ENCODE results near the gene FOXO3B. TPM values are rescaled to one million over a fixed set of nuclear protein-coding genes. Genes with fewer than 3 reads are reported as not detected.
"Not testable (repeated sequence)": the region's sequence is repeated elsewhere in the genome, so short reads cannot be mapped to it uniquely, and the experiment has no call there.

FOXO3B gene
- 1 to 10 TPM in 1 of 3 donors, under 1 TPM in 2; 0.70 to 1.3 (median 0.86) TPM for polyA plus RNA-seq

GRCh38 chr17:18681767-18682571, at the start of gene FOXO3B:
TSS of gene FOXO3B (minus strand) at chr17:18682314. CDS start at chr17:18681651, 663 bp downstream.
- H3K27ac ChIP-seq (ENCODE audit: low read depth, low read length) = not testable (repeated sequence)
- WGBS, 3 donors = 0 to 1% (median 0%) methylated on average over 28 to 52 of the region's 58 CpGs

GRCh38 chr17:18723509-18723908, 41.4 kb upstream of the FOXO3B start:
- WGBS, 3 donors = 78 to 94% (median 92%) methylated on average over 1 of the region's 1 CpG
- H3K27ac ChIP-seq (ENCODE audit: low read depth, low read length) = not testable (repeated sequence)

GRCh38 chr17:18722612-18723011, 40.5 kb upstream of the FOXO3B start:
- 76 to 91% (median 81%) methylated on average over 5 of the region's 5 CpGs for WGBS, 3 donors
- not testable (repeated sequence) for H3K27ac ChIP-seq (ENCODE audit: low read depth, low read length)

- not testable (repeated sequence) for H3K27ac ChIP-seq (ENCODE audit: low read depth, low read length)
- WGBS, 3 donors = 70 to 93% (median 87%) methylated on average over 1 to 3 of the region's 12 CpGs
These were observed 39.8 kb upstream of the FOXO3B start for GRCh38 chr17:18721775-18722547.

- not testable (repeated sequence) for H3K27ac ChIP-seq (ENCODE audit: low read depth, low read length)
- 64 to 84% (median 83%) methylated on average over 9 to 12 of the region's 12 CpGs for WGBS, 3 donors
These were observed 37.5 kb upstream of the FOXO3B start for GRCh38 chr17:18719428-18720110.

GRCh38 chr17:18718643-18719427, 36.7 kb upstream of the FOXO3B start:
- not testable (repeated sequence) for H3K27ac ChIP-seq (ENCODE audit: low read depth, low read length)
- 51 to 64% (median 62%) methylated on average over 8 of the region's 9 CpGs for WGBS, 3 donors

- 11 to 18% (median 12%) methylated on average over 7 of the region's 7 CpGs for WGBS, 3 donors
- H3K27ac ChIP-seq (ENCODE audit: low read depth, low read length) = not testable (repeated sequence)
These were observed 30.4 kb upstream of the FOXO3B start for GRCh38 chr17:18712354-18712999.

GRCh38 chr17:18708215-18708614, 26.1 kb upstream of the FOXO3B start:
- H3K27ac ChIP-seq (ENCODE audit: low read depth, low read length) = not testable (repeated sequence)
- WGBS, 3 donors = 81 to 94% (median 90%) methylated on average over 3 of the region's 3 CpGs

GRCh38 chr17:18705955-18706354, 23.8 kb upstream of the FOXO3B start:
- WGBS, 3 donors = 89 to 96% (median 92%) methylated on average over 3 of the region's 3 CpGs
- not testable (repeated sequence) for H3K27ac ChIP-seq (ENCODE audit: low read depth, low read length)

- 55 to 56% (median 56%) methylated on average over 8 of the region's 8 CpGs for WGBS, 3 donors
- H3K27ac ChIP-seq (ENCODE audit: low read depth, low read length) = not testable (repeated sequence)
These were observed 16.5 kb upstream of the FOXO3B start for GRCh38 chr17:18698473-18699103.

GRCh38 chr17:18695143-18695542, 13.0 kb upstream of the FOXO3B start:
- 58 to 74% (median 66%) methylated on average over 2 of the region's 2 CpGs for WGBS, 3 donors
- H3K27ac ChIP-seq (ENCODE audit: low read depth, low read length) = not testable (repeated sequence)

GRCh38 chr17:18682668-18683067, 554 bp upstream of the FOXO3B start:
- H3K27ac ChIP-seq (ENCODE audit: low read depth, low read length) = not testable (repeated sequence)
- 1 to 2% (median 1%) methylated on average over 2 to 3 of the region's 3 CpGs for WGBS, 3 donors

- 95 to 100% (median 98%) methylated on average over 12 to 29 of the region's 29 CpGs for WGBS, 3 donors
These were observed 4.7 kb downstream of the FOXO3B start for GRCh38 chr17:18677381-18677780.

GRCh38 chr17:18676928-18677327, 5.2 kb downstream of the FOXO3B start:
- H3K27ac ChIP-seq (ENCODE audit: low read depth, low read length) = not testable (repeated sequence)
- 95 to 100% (median 100%) methylated on average over 3 of the region's 3 CpGs for WGBS, 3 donors

More at GRCh38 chr17:18677381-18677780, 4.7 kb downstream of the FOXO3B start:
- H3K27ac ChIP-seq (ENCODE audit: low read depth, low read length) = not testable (repeated sequence)

- 95 to 97% (median 97%) methylated on average over 35 to 77 of the region's 102 CpGs for WGBS, 3 donors
- H3K27ac ChIP-seq (ENCODE audit: low read depth, low read length) = not testable (repeated sequence)
These were observed 9.5 kb downstream of the FOXO3B start for GRCh38 chr17:18672395-18673227.

- not testable (repeated sequence) for H3K27ac ChIP-seq (ENCODE audit: low read depth, low read length)
- WGBS, 3 donors = 93 to 100% (median 94%) methylated on average over 1 of the region's 1 CpG
These were observed 13.5 kb downstream of the FOXO3B start for GRCh38 chr17:18668625-18669024.
